ENCODE data around the gene A4GALT.
A peak's percentile ranks its signal among the peaks of the same experiment; 100 is the strongest.

The A4GALT gene

DNA sequence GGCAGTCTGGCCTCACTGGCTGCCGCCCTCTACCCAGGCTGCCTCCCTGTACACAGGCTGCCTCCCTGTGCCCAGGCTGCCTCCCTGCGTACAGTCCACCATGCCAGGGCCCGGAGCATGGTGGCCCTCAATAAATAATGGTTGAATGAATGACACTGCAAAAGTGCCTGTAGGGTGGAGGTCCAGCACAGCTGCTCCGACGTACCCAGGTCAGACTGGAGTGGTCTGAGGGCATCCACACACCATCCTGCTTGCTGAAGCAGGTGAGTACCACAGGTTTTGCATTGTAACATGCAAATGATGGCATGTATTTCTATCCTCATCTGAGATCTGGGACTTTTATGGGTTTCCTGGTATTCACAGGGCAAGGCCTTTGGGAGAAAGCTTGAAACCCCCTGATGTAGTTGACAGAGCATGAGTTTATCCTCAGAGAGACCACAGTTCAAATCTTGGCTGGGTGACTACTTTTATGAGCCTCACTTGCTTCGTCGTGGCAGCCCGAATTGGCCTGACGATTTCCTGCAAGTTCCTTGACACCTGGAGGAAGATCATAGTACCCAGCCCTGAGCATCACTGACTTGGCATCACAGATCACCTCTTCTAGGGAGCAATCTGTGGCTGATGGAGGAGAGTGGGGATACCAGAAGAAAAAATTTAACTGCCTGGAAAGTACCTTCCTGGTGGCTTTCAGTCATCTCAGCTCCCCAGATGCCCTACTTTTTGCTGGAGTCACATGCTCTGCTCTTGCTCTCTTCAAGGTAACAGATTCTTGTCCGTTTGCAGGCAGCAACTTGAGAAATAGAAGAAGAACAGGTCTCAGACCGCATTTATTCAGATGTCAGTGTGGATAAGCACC, 55.5 kb downstream of the A4GALT start:
- no peak for DNase-seq (ENCODE audit: low read depth)
- TF ChIP-seq, protein P1, sequence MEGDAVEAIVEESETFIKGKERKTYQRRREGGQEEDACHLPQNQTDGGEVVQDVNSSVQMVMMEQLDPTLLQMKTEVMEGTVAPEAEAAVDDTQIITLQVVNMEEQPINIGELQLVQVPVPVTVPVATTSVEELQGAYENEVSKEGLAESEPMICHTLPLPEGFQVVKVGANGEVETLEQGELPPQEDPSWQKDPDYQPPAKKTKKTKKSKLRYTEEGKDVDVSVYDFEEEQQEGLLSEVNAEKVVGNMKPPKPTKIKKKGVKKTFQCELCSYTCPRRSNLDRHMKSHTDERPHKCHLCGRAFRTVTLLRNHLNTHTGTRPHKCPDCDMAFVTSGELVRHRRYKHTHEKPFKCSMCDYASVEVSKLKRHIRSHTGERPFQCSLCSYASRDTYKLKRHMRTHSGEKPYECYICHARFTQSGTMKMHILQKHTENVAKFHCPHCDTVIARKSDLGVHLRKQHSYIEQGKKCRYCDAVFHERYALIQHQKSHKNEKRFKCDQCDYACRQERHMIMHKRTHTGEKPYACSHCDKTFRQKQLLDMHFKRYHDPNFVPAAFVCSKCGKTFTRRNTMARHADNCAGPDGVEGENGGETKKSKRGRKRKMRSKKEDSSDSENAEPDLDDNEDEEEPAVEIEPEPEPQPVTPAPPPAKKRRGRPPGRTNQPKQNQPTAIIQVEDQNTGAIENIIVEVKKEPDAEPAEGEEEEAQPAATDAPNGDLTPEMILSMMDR (conservative IDR thresholded peaks at IDR 0.05; ENCODE audit: low read length): no peak
- H3K4me3 ChIP-seq (ENCODE audit: low read length): no peak overlapping the region

DNA sequence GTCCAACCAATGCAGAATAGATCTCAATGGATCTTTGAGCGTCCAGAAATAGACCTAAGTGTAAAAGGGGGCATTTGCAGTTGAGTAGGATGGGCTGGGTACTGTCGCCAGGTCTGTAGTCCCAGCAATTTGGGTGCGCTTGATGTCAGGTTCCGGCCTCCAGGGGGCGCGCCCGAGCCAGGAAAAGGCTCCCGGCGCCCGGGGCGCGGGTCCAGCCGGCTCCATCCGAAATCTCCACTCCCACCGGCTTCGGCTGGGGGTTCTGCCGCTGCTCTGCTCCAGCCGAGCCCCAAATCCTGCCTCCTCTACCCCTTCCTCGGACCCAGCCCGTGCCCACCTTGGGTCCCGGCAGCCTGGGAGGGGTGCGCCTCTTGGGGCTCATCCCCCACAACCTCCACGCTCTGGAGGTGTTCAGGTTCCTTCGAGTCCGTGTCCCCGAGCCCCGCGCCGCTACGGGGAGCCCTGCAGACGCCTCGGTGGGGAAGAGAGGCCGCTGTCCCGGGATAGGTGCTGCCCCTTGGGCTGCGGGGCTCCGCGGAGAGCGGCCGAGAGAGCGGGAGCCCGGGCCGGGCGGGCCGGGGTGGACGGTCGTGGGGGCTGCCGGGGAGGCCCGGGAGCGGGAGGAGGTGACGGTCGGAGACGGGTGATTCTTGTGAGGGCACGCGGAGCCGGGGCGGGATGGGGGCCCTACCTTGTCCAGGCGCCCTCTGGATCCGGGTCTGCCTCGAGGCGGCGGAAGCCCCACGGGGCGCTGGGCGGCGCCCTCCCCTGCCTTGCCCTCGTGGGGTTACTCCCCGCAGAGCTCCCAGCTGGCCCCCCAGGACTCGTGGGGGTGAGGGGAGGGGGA, 58.5 kb downstream of the A4GALT start:
- peak; percentile 54 for DNase-seq (ENCODE audit: low read depth)
- H3K4me3 ChIP-seq (ENCODE audit: low read length): peak overlapping the region; percentile 74
- TF ChIP-seq, protein P1 (conservative IDR thresholded peaks at IDR 0.05; ENCODE audit: low read length): peak; percentile 76

- TF ChIP-seq, protein P1 (conservative IDR thresholded peaks at IDR 0.05; ENCODE audit: low read length): no peak
- H3K4me3 ChIP-seq (ENCODE audit: low read length): no peak overlapping the region
- DNase-seq (ENCODE audit: low read depth): no peak
These were observed 64.1 kb downstream of the A4GALT start for GRCh38 chr22:42656578-42656977.

- no peak for DNase-seq (ENCODE audit: low read depth)
- TF ChIP-seq, protein P1 (conservative IDR thresholded peaks at IDR 0.05; ENCODE audit: low read length): no peak
- no peak overlapping the region for H3K4me3 ChIP-seq (ENCODE audit: low read length)
These were observed 65.0 kb downstream of the A4GALT start for GRCh38 chr22:42655693-42656092.

DNA sequence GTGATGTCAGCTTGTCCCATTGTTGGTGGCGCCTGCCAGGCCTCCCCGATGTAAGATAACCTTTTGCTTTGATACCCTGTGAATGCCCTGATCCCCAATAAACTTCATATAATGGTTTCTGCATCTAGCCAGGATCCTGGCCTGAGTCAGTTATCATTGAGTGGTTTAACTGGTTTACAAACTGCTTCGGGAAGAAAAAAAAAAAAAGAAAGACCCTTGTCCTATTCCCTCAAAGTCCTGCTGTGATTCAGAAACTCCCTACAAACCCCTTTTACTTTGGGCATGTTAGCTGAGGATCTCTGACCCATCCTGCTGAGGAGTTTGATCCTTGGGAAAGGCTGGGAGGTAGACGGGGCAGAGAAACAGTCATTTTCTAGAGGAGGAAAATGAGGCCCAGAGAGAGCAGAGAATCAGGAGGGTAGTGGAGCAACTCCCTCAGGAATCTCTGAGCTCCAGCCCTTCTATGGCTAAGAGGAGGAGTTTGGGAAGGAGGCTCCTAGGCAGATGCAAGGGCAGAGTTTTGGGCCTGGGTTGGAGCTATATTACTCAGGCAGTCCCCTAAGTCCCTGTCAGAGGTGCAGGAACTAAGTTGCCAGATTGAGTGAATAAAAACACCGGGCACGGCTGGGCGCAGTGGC, 66.1 kb downstream of the A4GALT start:
- TF ChIP-seq, protein P1 (conservative IDR thresholded peaks at IDR 0.05; ENCODE audit: low read length): no peak
- no peak overlapping the region for H3K4me3 ChIP-seq (ENCODE audit: low read length)
- no peak for DNase-seq (ENCODE audit: low read depth)

GRCh38 chr22:42653999-42654398, 66.7 kb downstream of the A4GALT start:
- TF ChIP-seq, protein P1 (conservative IDR thresholded peaks at IDR 0.05; ENCODE audit: low read length): no peak
- no peak overlapping the region for H3K4me3 ChIP-seq (ENCODE audit: low read length)
- no peak for DNase-seq (ENCODE audit: low read depth)
